Right lobe of liver (tissue), 4 donors: Measurements from ENCODE around the gene CTIF.

Experiments used
- CTCF ChIP-seq, 4 donors: fragments of 200-600 bp in 3 of 4; fragments of 450-650 bp in 1 of 4; IDR thresholded peaks; one replicate each; pipeline versions ENCODE4 v1.5.1 to v1.8.0; 2016 to 2022; ENCODE audit warnings: antibody characterized with exemption in 4 of 4, mild to moderate bottlenecking in 2 of 4
- POLR2A ChIP-seq: fragments of 450-650 bp; IDR thresholded peaks from one replicate; pipeline ENCODE4 v1.6.1; 2017; ENCODE audit warnings: antibody characterized with exemption, mild to moderate bottlenecking
- donor health status: DM: no; HTN: no; CAD: no.
- donor health status: DM: no; HTN: no; CAD: no.
- donor health status: DM: no; HTN: yes; CAD: no.

DNA sequence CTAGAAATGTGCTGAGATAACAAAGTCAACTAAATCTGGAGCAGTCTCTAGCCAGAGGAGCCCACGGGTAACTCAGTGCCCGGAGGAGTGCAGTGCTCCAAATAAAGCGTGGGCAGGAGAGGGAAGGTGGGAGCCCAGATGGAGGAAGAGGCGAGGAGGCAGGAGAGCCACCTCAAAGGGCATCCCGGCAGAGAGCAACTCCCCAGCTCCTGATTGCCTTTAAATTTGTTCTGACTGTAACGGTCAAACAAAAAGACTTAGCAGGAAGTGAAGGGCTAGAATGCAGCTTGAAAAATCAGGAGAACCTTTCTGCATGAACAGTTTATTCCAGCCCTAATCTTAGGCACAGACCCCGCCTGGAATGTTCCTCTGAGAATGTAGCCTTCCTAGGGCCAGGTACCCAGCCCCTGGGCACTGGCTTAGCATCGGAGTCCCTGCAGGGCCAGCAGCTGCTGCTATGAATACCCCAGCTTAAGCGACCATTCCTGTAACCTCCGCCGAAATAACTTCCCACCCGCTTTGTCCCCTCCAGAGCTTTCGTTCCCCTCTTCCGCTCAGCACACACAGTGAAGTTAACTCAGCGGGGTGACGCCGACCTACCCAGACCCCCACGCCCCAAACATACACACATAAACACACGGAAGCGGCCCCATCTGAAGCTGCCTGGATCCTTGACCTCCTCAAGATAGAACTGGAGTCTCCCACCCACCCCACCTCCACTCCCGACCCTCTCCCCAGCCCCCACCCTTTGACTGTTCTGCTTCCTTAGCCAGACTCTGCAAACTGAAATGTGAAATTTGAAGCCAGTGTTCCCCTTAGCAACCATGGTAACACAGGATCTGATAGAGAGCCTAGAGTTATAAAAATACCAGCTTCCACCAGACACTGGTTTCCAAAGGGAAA lies 288.7 kb downstream of the CTIF start:
- TF ChIP-seq CTCF (IDR thresholded peaks at IDR 0.05) = no peak
- no peak for TF ChIP-seq POLR2A
